Peyer's patch (tissue), 4 donors: Measurements from ENCODE around the gene SLX4. TPM values are rescaled to one million over a fixed set of nuclear protein-coding genes. Genes with fewer than 3 reads are reported as not detected.

ENCODE experiments used
- DNase-seq, 3 donors: peaks; one replicate each; pipeline ENCODE4 v3.0.0-alpha.2; 2017 to 2019
- H3K27ac ChIP-seq, 4 donors: fragments of 200-600 bp; sonication (generic); one replicate each; pipeline ENCODE4 v1.5.1; 2016 to 2019
- H3K27me3 ChIP-seq, 2 donors: fragments of 200-600 bp; sonication (generic); one replicate each; pipeline ENCODE4 v1.5.1; 2019
- H3K36me3 ChIP-seq, 3 donors: fragments of 200-600 bp; sonication (generic); one replicate each; pipeline ENCODE4 v1.5.1; 2016 to 2019
- H3K4me1 ChIP-seq, 4 donors: fragments of 200-600 bp; sonication (generic); one replicate each; pipeline ENCODE4 v1.5.1; 2016 to 2019
- H3K4me3 ChIP-seq, 4 donors: fragments of 200-600 bp; sonication (generic); 1 replicate in 3 of 4; 2 replicates in 1 of 4; pipeline ENCODE4 v1.5.1; 2016 to 2019; ENCODE audit warnings: mild to moderate bottlenecking in 1 of 4
- H3K9me3 ChIP-seq, 4 donors: fragments of 200-600 bp; sonication (generic); one replicate each; pipeline ENCODE4 v1.5.1; 2016 to 2019; ENCODE audit warnings: mild to moderate bottlenecking in 1 of 4
- POLR2A ChIP-seq, 2 donors: fragments of 450-650 bp; IDR thresholded peaks; one replicate each; pipeline ENCODE4 v1.5.1; 2017; ENCODE audit warnings: antibody characterized with exemption in 2 of 2, mild to moderate bottlenecking in 2 of 2, moderate library complexity in 2 of 2
- total RNA-seq, 4 donors: library from RNA; depleted of rRNA; stranded (reverse); fragments of >200 nt; gene quantifications; one replicate each; pipeline ENCODE4 v1.1.0, GENCODE V29; 2016
- TF ChIP-seq, protein P1 (sequence below), 6 experiments: fragments of 450-650 bp in 4 of 6; fragments of 200-600 bp in 2 of 6; sonication (generic) in 1 of 6; IDR thresholded peaks; one replicate each; pipeline ENCODE4 v1.5.1; 2017 to 2019; ENCODE audit warnings: antibody characterized with exemption in 6 of 6, mild to moderate bottlenecking in 3 of 6, moderate library complexity in 1 of 6

The SLX4 gene
- total RNA-seq, 4 donors from 2014 or later: 6.5 to 13.4 (median 12.8) TPM

DNA sequence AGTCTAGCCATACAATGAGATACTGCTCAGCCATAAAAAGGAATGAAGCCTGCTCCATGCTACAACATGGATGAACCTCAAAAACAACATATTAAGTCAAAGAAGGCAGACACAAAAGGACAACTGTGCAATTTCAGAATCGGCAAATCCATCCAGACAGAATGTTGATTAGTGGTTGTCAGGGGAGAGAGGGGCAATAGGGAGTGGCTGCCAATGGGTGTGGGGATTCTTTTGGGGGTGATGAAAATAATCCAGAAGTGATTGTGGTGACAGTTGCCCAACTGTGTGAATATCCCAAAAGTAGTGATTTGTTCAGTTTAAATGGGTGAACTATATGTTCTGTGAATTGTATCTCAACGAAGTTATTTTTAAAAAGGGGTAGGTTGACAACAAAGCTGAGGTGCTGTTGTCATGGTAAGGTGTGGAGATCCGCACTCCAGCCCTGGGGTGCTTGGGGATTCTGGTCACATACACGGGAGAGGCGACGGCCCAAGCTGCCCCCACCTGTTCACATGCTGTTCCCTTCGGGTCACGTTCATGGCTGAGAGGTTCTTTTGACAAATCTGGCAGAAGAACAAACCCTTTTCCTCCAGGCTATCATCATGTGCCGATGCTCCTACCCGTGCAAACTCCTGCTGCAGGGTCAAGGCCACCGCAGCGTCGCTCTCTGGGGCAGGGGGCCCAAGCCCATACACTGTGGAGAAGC, 9.6 kb downstream of the SLX4 start:
- Histone ChIP-seq H3K27ac (no peak overlapping the region), H3K9me3 (no peaks in the 10 kb centered on the region), H3K4me1 (no peaks in the 10 kb centered on the region), H3K4me3 (no peak overlapping the region), H3K27me3 (no peaks in the 10 kb centered on the region), H3K36me3 (peaks cover 0 to 27% (median 0%) of the 10 kb centered on the region in 3 donors)
- no peak for TF ChIP-seq POLR2A (IDR thresholded peaks at IDR 0.05)
- TF ChIP-seq, protein P1, sequence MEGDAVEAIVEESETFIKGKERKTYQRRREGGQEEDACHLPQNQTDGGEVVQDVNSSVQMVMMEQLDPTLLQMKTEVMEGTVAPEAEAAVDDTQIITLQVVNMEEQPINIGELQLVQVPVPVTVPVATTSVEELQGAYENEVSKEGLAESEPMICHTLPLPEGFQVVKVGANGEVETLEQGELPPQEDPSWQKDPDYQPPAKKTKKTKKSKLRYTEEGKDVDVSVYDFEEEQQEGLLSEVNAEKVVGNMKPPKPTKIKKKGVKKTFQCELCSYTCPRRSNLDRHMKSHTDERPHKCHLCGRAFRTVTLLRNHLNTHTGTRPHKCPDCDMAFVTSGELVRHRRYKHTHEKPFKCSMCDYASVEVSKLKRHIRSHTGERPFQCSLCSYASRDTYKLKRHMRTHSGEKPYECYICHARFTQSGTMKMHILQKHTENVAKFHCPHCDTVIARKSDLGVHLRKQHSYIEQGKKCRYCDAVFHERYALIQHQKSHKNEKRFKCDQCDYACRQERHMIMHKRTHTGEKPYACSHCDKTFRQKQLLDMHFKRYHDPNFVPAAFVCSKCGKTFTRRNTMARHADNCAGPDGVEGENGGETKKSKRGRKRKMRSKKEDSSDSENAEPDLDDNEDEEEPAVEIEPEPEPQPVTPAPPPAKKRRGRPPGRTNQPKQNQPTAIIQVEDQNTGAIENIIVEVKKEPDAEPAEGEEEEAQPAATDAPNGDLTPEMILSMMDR (IDR thresholded peaks at IDR 0.05): no peak
- no peak for DNase-seq

DNA sequence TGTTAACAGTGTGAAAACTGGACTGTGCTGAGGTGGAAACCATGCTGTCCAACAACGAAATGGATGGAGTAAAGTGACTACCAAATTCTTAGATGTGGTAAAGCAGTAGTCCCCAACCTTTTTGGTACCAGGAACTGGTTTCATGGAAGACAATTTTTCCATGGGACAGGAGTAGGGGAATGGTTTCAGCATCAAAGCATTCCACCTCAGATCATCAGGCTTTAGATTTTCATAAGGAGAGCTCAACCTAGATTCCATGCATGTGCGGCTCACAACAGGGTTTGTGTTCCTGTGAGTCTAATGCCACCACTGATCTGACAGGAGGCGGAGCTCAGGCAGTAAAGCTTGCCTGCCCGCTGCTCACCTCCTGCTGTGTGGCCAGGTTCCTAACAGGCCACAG, 11.5 kb downstream of the SLX4 start:
- H3K4me3 ChIP-seq: no peak overlapping the region
- TF ChIP-seq, protein P1 (IDR thresholded peaks at IDR 0.05): no peak
- TF ChIP-seq POLR2A (IDR thresholded peaks at IDR 0.05): no peak
- no peaks in the 10 kb centered on the region for H3K4me1 ChIP-seq
- H3K36me3 ChIP-seq: peaks cover 0 to 20% (median 0%) of the 10 kb centered on the region in 3 donors
- no peaks in the 10 kb centered on the region for H3K9me3 ChIP-seq
- no peak overlapping the region for H3K27ac ChIP-seq
- no peaks in the 10 kb centered on the region for H3K27me3 ChIP-seq
- DNase-seq: no peak

DNA sequence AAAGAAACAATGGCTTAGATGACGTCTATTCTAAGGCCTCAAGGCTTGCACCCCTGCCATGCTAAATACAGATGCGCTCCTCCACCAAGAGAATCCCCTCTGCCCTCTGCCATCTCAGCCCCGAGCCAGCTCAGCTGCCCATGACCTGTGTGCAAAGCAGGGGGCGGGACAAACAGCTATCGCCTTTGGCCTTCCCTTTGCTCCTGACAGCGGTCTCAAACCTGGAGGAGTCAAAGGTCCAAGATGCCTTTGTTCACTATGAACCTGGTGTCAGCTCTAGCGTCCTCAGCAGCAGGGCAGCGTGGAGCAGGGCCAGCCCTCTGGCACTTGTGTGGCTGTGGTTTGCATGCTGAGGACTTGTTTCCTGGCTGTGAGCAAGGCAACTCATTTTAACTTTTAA, 12.3 kb downstream of the SLX4 start:
- Histone ChIP-seq H3K27me3 (no peaks in the 10 kb centered on the region), H3K4me3 (no peak overlapping the region), H3K4me1 (no peaks in the 10 kb centered on the region), H3K36me3 (peaks cover 0 to 20% (median 0%) of the 10 kb centered on the region in 3 donors), H3K27ac (no peak overlapping the region), H3K9me3 (no peaks in the 10 kb centered on the region)
- DNase-seq: no peak
- no peak for TF ChIP-seq POLR2A (IDR thresholded peaks at IDR 0.05)
- TF ChIP-seq, protein P1 (IDR thresholded peaks at IDR 0.05): no peak

DNA sequence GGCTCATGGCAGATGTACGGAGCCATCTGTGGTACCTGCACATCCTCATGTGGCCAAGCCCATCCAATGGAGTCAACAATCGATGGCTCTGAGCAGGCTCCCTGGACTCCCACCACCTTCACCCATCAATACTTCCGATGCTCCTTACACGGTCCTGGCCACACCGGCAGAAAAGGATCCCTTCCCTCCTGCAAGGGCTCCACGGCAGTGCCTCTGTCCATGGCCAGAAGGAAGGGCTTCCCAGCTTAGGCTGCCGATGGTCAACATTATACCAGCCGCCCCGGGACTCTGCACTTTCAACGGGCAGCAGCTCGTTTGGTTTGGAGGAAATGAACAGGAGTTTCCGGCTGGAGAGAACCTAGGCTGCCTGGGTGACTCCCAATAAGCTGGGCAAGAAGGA, 13.2 kb downstream of the SLX4 start:
- H3K27me3 ChIP-seq: no peaks in the 10 kb centered on the region
- TF ChIP-seq, protein P1 (IDR thresholded peaks at IDR 0.05): no peak
- H3K9me3 ChIP-seq: no peaks in the 10 kb centered on the region
- H3K4me1 ChIP-seq: no peaks in the 10 kb centered on the region
- H3K36me3 ChIP-seq: peaks cover 0 to 16% (median 0%) of the 10 kb centered on the region in 3 donors
- no peak for DNase-seq
- no peak overlapping the region for H3K4me3 ChIP-seq
- H3K27ac ChIP-seq: no peak overlapping the region

DNA sequence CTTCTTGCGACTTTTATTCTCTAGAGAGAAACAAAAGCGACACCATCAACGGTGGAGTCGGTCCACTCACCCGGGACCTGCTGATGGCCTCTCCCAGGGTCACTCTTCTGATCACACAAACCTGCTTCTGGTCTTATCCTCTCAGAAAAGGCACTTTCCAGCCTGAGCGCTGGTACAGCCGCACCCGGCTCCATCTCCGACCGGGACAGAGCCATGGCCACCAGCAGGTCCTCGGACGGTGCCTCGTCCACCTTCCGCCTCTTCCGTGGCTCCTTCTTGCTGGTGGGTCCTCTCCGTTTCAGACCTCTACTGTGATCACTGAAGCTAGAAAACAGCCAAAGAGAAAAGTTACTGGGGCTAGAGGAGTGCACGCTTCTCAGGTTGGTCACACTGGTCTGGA, 13.7 kb downstream of the SLX4 start:
- Histone ChIP-seq H3K4me1 (no peaks in the 10 kb centered on the region), H3K27ac (no peak overlapping the region), H3K27me3 (no peaks in the 10 kb centered on the region), H3K9me3 (no peaks in the 10 kb centered on the region), H3K36me3 (peaks cover 0 to 17% (median 0%) of the 10 kb centered on the region in 3 donors), H3K4me3 (no peak overlapping the region)
- TF ChIP-seq, protein P1 (IDR thresholded peaks at IDR 0.05): no peak
- no peak for TF ChIP-seq POLR2A (IDR thresholded peaks at IDR 0.05)
- no peak for DNase-seq
